Measurements from ENCODE around the gene BDKRB1. TPM values are rescaled to one million over a fixed set of nuclear protein-coding genes. Genes with fewer than 3 reads are reported as not detected.

Gene BDKRB1
- total and polyA plus RNA-seq, 7 experiments from 2014 or later: not detected

- intact Hi-C loops (cut with micrococcal nuclease): no loop called here
- Mint-ChIP-seq H3K4me3 (no peak overlapping the region), H3K9me3 (peaks cover 0 to 2% (median 0%) of the 10 kb centered on the region in 11 donors), H3K27me3 (peaks cover 0 to 15% (median 12%) of the 10 kb centered on the region in 5 donors), H3K4me1 (peaks cover 0 to 2% (median 0%) of the 10 kb centered on the region in 7 donors), H3K36me3 (no peaks in the 10 kb centered on the region), H3K27ac (no peak overlapping the region)
- H3K36me3 ChIP-seq (ENCODE audit: control insufficient read depth in 2 of 3, insufficient read depth in 3 of 3, low read length in 3 of 3): no peaks in the 10 kb centered on the region
- no peaks in the 10 kb centered on the region for H3K4me1 ChIP-seq (ENCODE audit: control insufficient read depth in 2 of 2, insufficient read depth in 2 of 2, low read length in 2 of 2)
- H3K27ac ChIP-seq (ENCODE audit: low read depth, low read length): no peak overlapping the region
- ChIA-PET CTCF (no interaction called here), POLR2A (no interaction called here)
- H3K27me3 ChIP-seq (ENCODE audit: control insufficient read depth in 2 of 2, insufficient read depth in 2 of 2, low read length in 2 of 2): no peaks in the 10 kb centered on the region
- ATAC-seq (no peak), DNase-seq (no peak)
- no peak overlapping the region for H3K4me3 ChIP-seq (ENCODE audit: low read length)
- H3K9me3 ChIP-seq (ENCODE audit: control insufficient read depth in 2 of 3, low read length in 3 of 3): no peaks in the 10 kb centered on the region
Observed at GRCh38 chr14:96264200-96264553, 8.2 kb downstream of the BDKRB1 start.

- Mint-ChIP-seq H3K27me3 (peaks cover 0 to 15% (median 8%) of the 10 kb centered on the region in 5 donors), H3K4me1 (peaks cover 0 to 2% (median 0%) of the 10 kb centered on the region in 7 donors), H3K4me3 (no peak overlapping the region), H3K36me3 (no peaks in the 10 kb centered on the region), H3K27ac (no peak overlapping the region), H3K9me3 (peaks cover 0 to 2% (median 0%) of the 10 kb centered on the region in 11 donors)
- DNase-seq: no peak
- Histone ChIP-seq H3K4me1 (ENCODE audit: control insufficient read depth in 2 of 2, insufficient read depth in 2 of 2, low read length in 2 of 2) (no peaks in the 10 kb centered on the region), H3K36me3 (ENCODE audit: control insufficient read depth in 2 of 3, insufficient read depth in 3 of 3, low read length in 3 of 3) (no peaks in the 10 kb centered on the region), H3K27me3 (ENCODE audit: control insufficient read depth in 2 of 2, insufficient read depth in 2 of 2, low read length in 2 of 2) (no peaks in the 10 kb centered on the region), H3K4me3 (ENCODE audit: low read length) (no peak overlapping the region), H3K9me3 (ENCODE audit: control insufficient read depth in 2 of 3, low read length in 3 of 3) (no peaks in the 10 kb centered on the region), H3K27ac (ENCODE audit: low read depth, low read length) (no peak overlapping the region)
- ChIA-PET POLR2A (no interaction called here), CTCF (no interaction called here)
- intact Hi-C loops (cut with micrococcal nuclease): no loop called here
- no peak for ATAC-seq
Observed at GRCh38 chr14:96264853-96265252, 8.8 kb downstream of the BDKRB1 start.

DNA sequence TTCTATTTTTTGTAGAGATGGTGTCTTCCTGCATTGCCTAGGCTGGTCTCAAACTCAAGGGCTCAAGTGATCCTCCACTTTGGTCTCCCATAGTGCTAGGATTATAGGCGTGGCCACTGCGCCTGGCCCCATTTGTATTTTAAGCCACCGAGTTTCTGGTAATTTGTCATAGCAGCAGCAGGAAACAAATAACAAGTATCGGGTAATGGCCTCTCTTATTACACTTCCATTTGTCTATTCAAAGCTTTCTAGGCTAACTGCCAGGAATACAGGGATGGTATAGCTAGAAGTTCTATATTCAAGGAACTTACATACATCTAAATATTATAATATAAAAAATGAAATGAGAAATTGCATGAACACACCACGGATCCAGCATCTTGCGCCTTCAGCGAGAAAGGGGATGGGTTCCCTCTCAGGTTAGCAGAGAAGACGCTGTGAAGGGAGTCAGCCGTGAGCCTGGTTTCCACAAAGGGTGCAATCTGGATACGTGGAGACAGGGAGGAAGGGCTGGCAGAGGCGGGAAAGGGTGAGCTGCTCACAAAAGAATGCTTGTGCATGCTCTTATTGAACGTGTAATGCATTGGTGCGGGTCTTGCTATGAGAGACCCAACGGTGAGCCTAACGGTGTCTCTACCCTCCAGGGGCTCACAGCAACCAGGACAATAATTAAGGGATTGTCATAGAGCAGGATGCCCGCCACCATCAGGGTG, 9.5 kb downstream of the BDKRB1 start:
- H3K4me1 ChIP-seq (ENCODE audit: control insufficient read depth in 2 of 2, insufficient read depth in 2 of 2, low read length in 2 of 2): no peaks in the 10 kb centered on the region
- no peaks in the 10 kb centered on the region for H3K27me3 ChIP-seq (ENCODE audit: control insufficient read depth in 2 of 2, insufficient read depth in 2 of 2, low read length in 2 of 2)
- no peaks in the 10 kb centered on the region for H3K9me3 ChIP-seq (ENCODE audit: control insufficient read depth in 2 of 3, low read length in 3 of 3)
- Mint-ChIP-seq H3K4me3 (no peak overlapping the region), H3K4me1 (peaks cover 0 to 2% (median 0%) of the 10 kb centered on the region in 7 donors), H3K27ac (no peak overlapping the region), H3K36me3 (no peaks in the 10 kb centered on the region), H3K9me3 (peaks cover 0 to 2% (median 0%) of the 10 kb centered on the region in 11 donors), H3K27me3 (peaks cover 0 to 15% (median 7%) of the 10 kb centered on the region in 5 donors)
- ChIA-PET CTCF (interaction anchor here (0.6 kb wide), 1 partner anchor 176 kb away, joined by 3 read pairs; no protein-coding TSS in a partner anchor), POLR2A (no interaction called here)
- H3K27ac ChIP-seq (ENCODE audit: low read depth, low read length): no peak overlapping the region
- no peak overlapping the region for H3K4me3 ChIP-seq (ENCODE audit: low read length)
- intact Hi-C loops (cut with micrococcal nuclease): no loop called here
- no peaks in the 10 kb centered on the region for H3K36me3 ChIP-seq (ENCODE audit: control insufficient read depth in 2 of 3, insufficient read depth in 3 of 3, low read length in 3 of 3)
- no peak for ATAC-seq
- DNase-seq: no peak

DNA sequence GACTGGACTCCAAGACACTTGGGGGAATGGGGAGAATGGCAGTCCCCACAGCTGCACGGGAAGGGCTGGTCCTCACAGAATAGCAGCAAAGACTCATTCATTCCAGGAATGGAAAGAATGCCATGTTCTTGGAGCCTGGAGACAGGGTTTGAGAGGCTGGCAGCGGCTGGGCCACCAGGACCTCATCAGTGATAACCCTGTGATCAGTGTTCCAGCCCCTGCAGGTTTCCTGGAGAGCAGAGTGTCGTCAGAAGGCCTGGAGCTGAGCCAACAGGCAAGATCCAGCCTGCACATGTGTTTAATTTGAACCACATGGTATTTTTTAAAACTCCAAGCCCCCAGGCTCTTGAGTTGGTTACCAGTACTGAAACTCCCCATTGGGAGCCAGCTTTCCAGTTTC, 11.3 kb downstream of the BDKRB1 start:
- Mint-ChIP-seq H3K27ac (no peak overlapping the region), H3K36me3 (no peaks in the 10 kb centered on the region), H3K9me3 (peaks cover 0 to 12% (median 3%) of the 10 kb centered on the region in 11 donors), H3K4me3 (no peak overlapping the region), H3K27me3 (peaks cover 0 to 15% (median 0%) of the 10 kb centered on the region in 5 donors), H3K4me1 (peaks cover 0 to 2% (median 0%) of the 10 kb centered on the region in 7 donors)
- Histone ChIP-seq H3K27ac (ENCODE audit: low read depth, low read length) (no peak overlapping the region), H3K9me3 (ENCODE audit: control insufficient read depth in 2 of 3, low read length in 3 of 3) (no peaks in the 10 kb centered on the region), H3K27me3 (ENCODE audit: control insufficient read depth in 2 of 2, insufficient read depth in 2 of 2, low read length in 2 of 2) (no peaks in the 10 kb centered on the region), H3K4me3 (ENCODE audit: low read length) (no peak overlapping the region), H3K4me1 (ENCODE audit: control insufficient read depth in 2 of 2, insufficient read depth in 2 of 2, low read length in 2 of 2) (no peaks in the 10 kb centered on the region), H3K36me3 (ENCODE audit: control insufficient read depth in 2 of 3, insufficient read depth in 3 of 3, low read length in 3 of 3) (no peaks in the 10 kb centered on the region)
- DNase-seq (no peak), ATAC-seq (no peak)
- POLR2A ChIA-PET: no interaction called here
- CTCF ChIA-PET: no interaction called here
- intact Hi-C loops (cut with micrococcal nuclease): no loop called here

DNA sequence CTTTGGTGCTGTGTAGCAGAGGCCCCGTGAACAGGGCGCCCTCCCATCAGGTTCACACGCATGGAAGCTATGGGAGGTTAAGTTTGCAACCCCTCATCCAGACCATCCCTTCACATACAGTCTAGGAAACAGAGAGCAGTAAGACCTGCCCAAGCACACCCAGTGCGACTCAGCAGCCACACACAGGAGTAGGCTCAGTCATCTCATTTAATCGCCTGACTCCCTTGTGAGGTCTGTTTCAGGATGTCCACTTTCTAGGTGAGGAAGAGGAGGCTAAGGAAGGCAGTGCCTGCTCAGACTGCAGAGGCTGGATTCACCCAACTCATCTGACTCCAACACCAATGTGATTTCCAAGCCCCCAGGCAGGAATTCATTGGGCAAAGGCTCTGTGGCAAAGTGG, 11.9 kb downstream of the BDKRB1 start:
- H3K27ac ChIP-seq (ENCODE audit: low read depth, low read length): no peak overlapping the region
- H3K36me3 ChIP-seq (ENCODE audit: control insufficient read depth in 2 of 3, insufficient read depth in 3 of 3, low read length in 3 of 3): no peaks in the 10 kb centered on the region
- DNase-seq (no peak), ATAC-seq (no peak)
- POLR2A ChIA-PET: no interaction called here
- no peaks in the 10 kb centered on the region for H3K27me3 ChIP-seq (ENCODE audit: control insufficient read depth in 2 of 2, insufficient read depth in 2 of 2, low read length in 2 of 2)
- no peak overlapping the region for H3K27ac Mint-ChIP-seq
- H3K36me3 Mint-ChIP-seq: no peaks in the 10 kb centered on the region
- H3K4me3 ChIP-seq (ENCODE audit: low read length): no peak overlapping the region
- intact Hi-C loops (cut with micrococcal nuclease): no loop called here
- H3K9me3 ChIP-seq (ENCODE audit: control insufficient read depth in 2 of 3, low read length in 3 of 3): no peaks in the 10 kb centered on the region
- peaks cover 0 to 12% (median 3%) of the 10 kb centered on the region in 11 donors for H3K9me3 Mint-ChIP-seq
- no peak overlapping the region for H3K4me3 Mint-ChIP-seq
- H3K4me1 Mint-ChIP-seq: peaks cover 0 to 2% (median 0%) of the 10 kb centered on the region in 7 donors
- H3K27me3 Mint-ChIP-seq: peaks cover 0 to 15% (median 0%) of the 10 kb centered on the region in 5 donors
- CTCF ChIA-PET: no interaction called here
- H3K4me1 ChIP-seq (ENCODE audit: control insufficient read depth in 2 of 2, insufficient read depth in 2 of 2, low read length in 2 of 2): no peaks in the 10 kb centered on the region

DNA sequence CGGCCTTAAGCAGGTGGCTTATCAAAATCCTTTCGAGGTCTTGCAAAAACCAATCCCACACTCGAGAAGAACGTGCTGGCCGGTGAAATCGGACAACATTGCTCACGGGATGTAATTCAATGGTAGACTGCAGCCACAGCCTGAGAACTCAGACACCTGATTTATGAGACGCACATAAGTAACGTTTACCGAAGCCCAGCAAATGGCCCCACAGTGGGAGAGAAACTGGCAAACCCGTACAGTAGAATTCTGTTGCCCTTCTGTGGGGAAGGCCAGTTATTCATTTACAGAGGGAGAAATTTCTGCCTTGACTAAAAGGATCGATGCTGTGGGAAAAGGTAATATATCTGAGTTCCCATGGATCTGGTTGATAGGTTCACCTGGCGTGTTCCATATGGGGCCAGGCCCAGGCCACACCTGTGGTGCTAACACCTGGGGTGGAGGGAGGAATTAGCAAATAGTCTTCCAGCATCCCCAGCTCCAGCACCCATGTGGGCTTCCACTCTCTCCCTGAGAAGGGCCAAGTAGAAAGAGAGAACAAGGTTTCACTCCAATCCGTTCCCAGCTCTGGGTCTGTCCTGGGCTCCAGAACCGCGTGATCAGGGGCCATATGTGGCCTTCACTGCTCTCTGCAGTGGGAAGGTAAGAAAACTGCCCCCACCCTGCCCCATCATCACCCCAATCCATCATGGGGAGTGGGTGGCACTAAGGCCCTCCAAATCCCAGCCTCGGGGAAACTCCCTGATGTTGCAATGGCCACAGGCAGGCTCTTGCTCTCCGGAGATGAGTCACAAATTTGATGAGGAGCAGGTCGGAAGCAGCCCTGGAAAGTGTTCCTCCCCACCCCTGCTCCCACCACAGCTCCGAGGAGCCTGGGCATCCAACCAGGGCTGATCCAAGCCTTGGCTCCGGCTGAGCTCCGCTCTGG, 12.7 kb downstream of the BDKRB1 start:
- Histone ChIP-seq H3K36me3 (ENCODE audit: control insufficient read depth in 2 of 3, insufficient read depth in 3 of 3, low read length in 3 of 3) (no peaks in the 10 kb centered on the region), H3K27ac (ENCODE audit: low read depth, low read length) (no peak overlapping the region), H3K27me3 (ENCODE audit: control insufficient read depth in 2 of 2, insufficient read depth in 2 of 2, low read length in 2 of 2) (no peaks in the 10 kb centered on the region), H3K4me1 (ENCODE audit: control insufficient read depth in 2 of 2, insufficient read depth in 2 of 2, low read length in 2 of 2) (no peaks in the 10 kb centered on the region), H3K9me3 (ENCODE audit: control insufficient read depth in 2 of 3, low read length in 3 of 3) (no peaks in the 10 kb centered on the region), H3K4me3 (ENCODE audit: low read length) (no peak overlapping the region)
- ChIA-PET CTCF (interaction anchor here (0.6 kb wide), 1 partner anchor 38 kb away, joined by 4 read pairs; no protein-coding TSS in a partner anchor), POLR2A (no interaction called here)
- H3K4me3 Mint-ChIP-seq: no peak overlapping the region
- no peak overlapping the region for H3K27ac Mint-ChIP-seq
- ATAC-seq: no peak
- H3K36me3 Mint-ChIP-seq: no peaks in the 10 kb centered on the region
- peaks cover 0 to 17% (median 3%) of the 10 kb centered on the region in 11 donors for H3K9me3 Mint-ChIP-seq
- peaks cover 0 to 2% (median 0%) of the 10 kb centered on the region in 7 donors for H3K4me1 Mint-ChIP-seq
- DNase-seq: no peak
- intact Hi-C loops (cut with micrococcal nuclease): no loop called here
- peaks cover 0 to 15% (median 0%) of the 10 kb centered on the region in 5 donors for H3K27me3 Mint-ChIP-seq
